Inflammatory macrophage treated with lipopolysaccharide for 4 hours (primary cell): ENCODE measurements around the gene PLEKHA5.

Source experiments
- DNase-seq: peaks from one replicate; pipeline ENCODE4 v3.0.0-alpha.2; 2020

PLEKHA5 gene

GRCh38 chr12:19234981-19235871, 105.7 kb downstream of the PLEKHA5 start:
- DNase-seq: peak; percentile 77

DNA sequence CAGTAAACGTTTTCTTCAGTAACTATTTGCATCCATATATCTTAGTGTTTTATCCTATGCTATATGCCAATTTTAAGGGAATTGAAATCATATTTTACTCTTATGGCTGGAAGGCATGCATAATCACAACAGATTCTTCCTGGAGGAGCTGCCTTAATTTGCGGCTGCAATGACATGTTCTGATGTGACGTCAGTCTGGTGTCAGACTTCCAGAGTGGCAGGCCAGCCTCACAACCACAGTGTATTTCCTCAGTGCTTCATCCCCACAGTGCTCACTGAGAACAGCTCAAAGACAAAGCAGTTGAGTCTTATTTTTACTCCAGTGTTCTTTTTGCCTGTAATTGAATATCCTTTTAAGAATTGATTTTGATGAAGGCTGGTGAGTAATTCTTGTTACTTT, 107.1 kb downstream of the PLEKHA5 start:
- DNase-seq: peak; percentile 45

DNA sequence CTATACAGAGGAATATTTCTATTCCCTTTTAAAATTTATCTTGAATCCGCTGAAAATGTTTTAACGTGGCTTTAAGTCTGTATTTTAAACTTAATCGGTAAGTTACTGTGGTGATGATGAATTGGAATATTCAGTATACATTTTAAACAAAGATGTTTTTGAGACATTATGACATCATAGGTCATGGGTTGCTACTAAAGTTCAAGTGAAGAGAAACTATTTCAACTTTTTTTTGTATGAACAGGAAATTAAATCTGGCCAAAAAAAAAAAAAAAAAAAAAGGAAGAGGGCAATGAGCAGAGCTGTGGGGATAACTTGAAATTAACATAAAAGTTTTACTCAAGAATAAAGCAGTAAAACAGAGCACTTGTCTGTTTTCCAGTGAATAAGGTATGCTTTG, 109.0 kb downstream of the PLEKHA5 start:
- peak; percentile 59 for DNase-seq

- no peak for DNase-seq
Measured at GRCh38 chr12:19239102-19239501, 109.6 kb downstream of the PLEKHA5 start.

- no peak for DNase-seq
Measured at GRCh38 chr12:19239616-19240234, 110.2 kb downstream of the PLEKHA5 start.

- DNase-seq: peak; percentile 70
Measured at GRCh38 chr12:19242581-19242980, 113.0 kb downstream of the PLEKHA5 start.

GRCh38 chr12:19243551-19243950, 114.0 kb downstream of the PLEKHA5 start:
- DNase-seq: no peak

DNA sequence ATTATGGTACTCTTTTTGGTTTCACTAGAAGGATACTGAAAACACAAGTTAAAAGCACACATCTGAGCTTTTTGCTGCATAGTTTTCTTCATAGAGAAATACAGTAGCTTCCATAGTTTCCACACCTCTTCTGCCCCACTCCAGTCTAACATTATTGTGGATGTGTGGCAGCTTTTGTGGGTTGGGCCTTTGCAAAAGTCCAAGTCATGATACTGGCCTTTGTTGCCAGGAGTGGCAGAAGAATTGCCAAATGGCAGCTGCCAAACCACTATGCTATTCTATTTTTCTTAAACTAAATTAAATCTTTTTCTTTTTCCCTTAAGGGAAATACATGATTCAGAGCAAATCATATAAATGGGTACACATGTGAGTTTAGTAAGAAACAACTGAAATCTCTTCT, 114.8 kb downstream of the PLEKHA5 start:
- peak; percentile 18 for DNase-seq

DNA sequence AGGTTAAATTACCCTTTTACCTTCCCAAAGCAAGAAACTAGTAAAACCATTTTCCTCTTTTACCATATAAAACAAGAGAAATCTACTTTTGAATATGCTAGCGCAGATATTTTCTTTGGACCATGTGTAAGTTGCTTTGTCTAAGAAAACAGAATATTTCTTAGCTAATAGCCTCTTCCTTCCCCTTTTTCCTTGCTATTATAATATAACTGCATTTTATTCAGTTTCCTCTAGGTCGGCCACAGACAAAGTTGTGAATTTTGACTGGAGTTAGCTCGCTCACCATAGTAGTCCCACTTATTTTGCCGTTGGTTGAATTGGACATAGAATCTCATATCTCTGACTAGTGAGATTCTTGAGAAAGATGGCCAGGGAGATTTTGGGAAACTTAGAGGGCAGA, 115.6 kb downstream of the PLEKHA5 start:
- DNase-seq: peak; percentile 30

- DNase-seq: peak; percentile 26
Measured at GRCh38 chr12:19245666-19246065, 116.1 kb downstream of the PLEKHA5 start.

- DNase-seq: no peak
Measured at GRCh38 chr12:19246933-19247332, 117.4 kb downstream of the PLEKHA5 start.

DNA sequence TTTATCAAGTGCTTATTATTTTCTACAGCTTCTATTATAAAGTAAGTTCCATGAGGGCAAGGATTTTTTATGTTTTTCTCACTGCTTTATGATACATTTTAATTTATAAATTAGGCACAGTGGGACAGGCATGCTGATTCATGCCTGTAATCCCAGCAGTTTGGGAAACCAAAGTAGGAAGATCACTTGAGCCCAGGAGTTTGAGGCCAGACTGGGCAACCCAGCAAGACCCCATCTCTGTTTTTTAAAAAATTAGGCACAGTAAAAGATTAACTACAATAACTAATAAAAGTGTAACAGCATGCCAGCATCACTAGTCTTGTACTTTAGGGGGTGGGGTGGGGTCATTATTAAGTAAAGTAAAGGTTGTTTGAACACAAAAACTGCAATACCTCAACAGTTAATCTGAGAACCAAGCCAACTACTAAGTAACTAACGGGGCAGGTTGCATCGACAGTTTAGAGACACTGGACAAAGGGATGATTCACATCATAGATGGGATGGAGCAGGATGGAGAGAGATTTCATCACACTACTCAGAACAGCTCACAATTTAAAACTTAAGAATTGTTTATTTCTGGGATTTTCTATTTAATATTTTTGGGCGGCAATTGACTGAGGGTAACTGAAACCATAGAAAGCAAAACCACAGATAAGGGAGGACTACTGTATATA, 119.5 kb downstream of the PLEKHA5 start:
- no peak for DNase-seq

GRCh38 chr12:19251481-19252132, 122.1 kb downstream of the PLEKHA5 start:
- DNase-seq: no peak

GRCh38 chr12:19260135-19260534, 130.6 kb downstream of the PLEKHA5 start:
- no peak for DNase-seq

GRCh38 chr12:19261773-19262172, 132.2 kb downstream of the PLEKHA5 start:
- no peak for DNase-seq

DNA sequence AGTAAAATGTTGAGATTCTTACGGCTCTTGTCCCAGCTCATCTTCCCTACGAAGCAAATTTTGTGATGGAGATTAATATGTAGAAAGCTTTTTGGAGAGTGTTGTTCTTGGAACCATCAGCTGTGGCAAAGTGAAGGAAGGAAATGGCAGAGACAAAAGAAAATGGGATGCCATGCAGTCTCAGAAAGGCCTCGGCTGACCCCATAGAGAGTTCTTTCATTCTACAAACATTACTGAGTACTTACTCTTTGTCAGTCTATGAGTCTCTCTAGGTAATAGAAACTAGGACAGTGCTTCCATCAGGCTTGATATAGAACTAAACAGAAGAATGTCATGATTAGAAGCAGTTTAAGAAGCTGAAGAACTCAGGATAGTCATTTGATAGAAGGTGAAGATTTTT, 134.1 kb downstream of the PLEKHA5 start:
- DNase-seq: no peak

DNA sequence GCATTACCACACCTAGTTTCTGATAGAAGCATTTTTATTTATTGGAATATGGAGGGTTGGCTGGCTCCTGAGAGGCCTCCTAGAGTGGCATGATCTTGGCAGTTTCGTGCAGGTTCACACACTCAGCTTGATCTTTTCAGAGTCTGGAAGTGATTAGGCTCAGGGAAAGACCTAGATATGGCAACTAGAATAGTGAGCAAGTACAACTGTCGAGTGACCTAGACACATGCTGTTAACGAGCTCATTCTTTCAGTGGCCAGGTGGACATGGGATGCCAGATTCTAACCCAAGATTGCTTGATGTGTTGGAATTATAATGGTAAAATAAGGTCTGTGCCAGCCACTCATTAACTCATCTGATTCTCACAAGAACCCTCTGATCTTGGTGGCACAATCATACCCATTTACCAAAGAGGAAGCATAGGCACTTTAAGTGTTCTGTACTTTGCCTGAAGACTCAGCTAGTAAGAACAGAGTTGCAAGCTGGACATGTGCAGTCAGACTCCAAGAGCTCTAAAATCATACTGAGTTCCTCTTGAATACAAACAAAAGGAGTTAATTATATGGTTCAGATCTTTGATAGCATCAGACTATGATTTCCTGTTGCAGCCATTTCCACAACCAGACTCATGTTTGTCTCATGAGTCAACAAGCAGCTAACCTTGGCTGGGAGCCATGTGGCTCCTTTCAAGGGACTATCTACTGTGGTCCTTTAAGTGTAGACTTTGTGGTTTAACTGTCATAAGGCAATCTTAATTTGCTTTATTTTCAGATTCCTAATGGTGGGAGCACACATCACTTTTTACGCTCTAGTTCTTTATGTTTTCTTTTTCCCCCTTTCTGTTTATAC, 144.2 kb downstream of the PLEKHA5 start:
- DNase-seq: peak; percentile 25

GRCh38 chr12:19276767-19277166, 147.2 kb downstream of the PLEKHA5 start:
- DNase-seq: no peak

DNA sequence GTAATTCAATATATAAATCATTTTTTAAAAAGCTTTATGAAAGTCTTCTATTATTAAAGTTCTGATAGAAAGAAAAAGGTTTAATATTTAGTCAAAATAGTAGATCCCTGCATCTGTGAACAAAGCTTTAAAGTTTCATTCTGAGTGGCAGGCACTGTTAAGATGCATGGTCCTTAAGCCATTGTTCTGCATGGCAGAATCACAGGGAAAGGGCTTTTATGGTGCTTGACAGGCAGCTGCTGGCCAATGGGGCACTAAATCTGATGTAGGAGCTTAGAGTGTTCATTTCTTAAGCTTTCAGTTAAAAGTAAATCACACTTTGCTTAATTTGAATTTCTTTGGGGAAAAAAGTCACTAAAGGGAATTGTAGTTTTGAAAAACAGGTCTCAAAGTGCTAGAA, 148.2 kb downstream of the PLEKHA5 start:
- no peak for DNase-seq

- no peak for DNase-seq
Measured at GRCh38 chr12:19278407-19278806, 148.9 kb downstream of the PLEKHA5 start.

- DNase-seq: no peak
Measured at GRCh38 chr12:19282133-19282699, 152.7 kb downstream of the PLEKHA5 start.

GRCh38 chr12:19284658-19285057, 155.1 kb downstream of the PLEKHA5 start:
- DNase-seq: no peak
